Natural killer cell treated with Interleukin-12 subunit alpha and Interleukin-12 subunit beta and Interleukin-15 and Interleukin-18, amount 100 ng/mL, for 72 hours (primary cell): ENCODE data around the gene JADE1. TPM values are rescaled to one million over a fixed set of nuclear protein-coding genes. Genes with fewer than 3 reads are reported as not detected.

Source experiments
- ATAC-seq, 2 donors: fragments of 150-1000 bp; cut with Tn5 transposase in 1 of 2; sonication (Bioruptor Pico), chemical (Tn5 transposase) in 1 of 2; 2 replicates each; pipeline ENCODE4 v1.10.0; 2021
- DNase-seq: peaks from one replicate; pipeline ENCODE4 v3.0.0; 2022; ENCODE audit warnings: low spot score
- H3K27ac Mint-ChIP-seq, 2 donors: 1 replicate in 1 of 2; 2 replicates in 1 of 2; pipeline ENCODE4 v1.8.0; 2022; ENCODE audit warnings: mixed read lengths in 2 of 2, mild to moderate bottlenecking in 1 of 2, moderate library complexity in 1 of 2
- H3K27me3 Mint-ChIP-seq, 2 donors: 1 replicate in 1 of 2; 2 replicates in 1 of 2; pipeline ENCODE4 v1.8.0; 2022; ENCODE audit warnings: mixed read lengths in 2 of 2
- H3K36me3 Mint-ChIP-seq: one replicate; pipeline ENCODE4 v1.8.0; 2022; ENCODE audit warnings: mixed read lengths
- H3K4me1 Mint-ChIP-seq, 2 donors: 1 replicate in 1 of 2; 2 replicates in 1 of 2; pipeline ENCODE4 v1.8.0; 2022; ENCODE audit warnings: low read depth in 2 of 2, mixed read lengths in 2 of 2, mild to moderate bottlenecking in 1 of 2
- H3K4me3 Mint-ChIP-seq: one replicate; pipeline ENCODE4 v1.8.0; 2022; ENCODE audit warnings: mixed read lengths
- H3K9me3 Mint-ChIP-seq: 2 replicates; pipeline ENCODE4 v1.8.0; 2022; ENCODE audit warnings: mixed read lengths
- total RNA-seq, 2 donors: library from RNA; stranded (reverse); gene quantifications; one replicate each; pipeline ENCODE4 v1.2.3, GENCODE V29; 2022

JADE1 gene
- total RNA-seq, 2 donors from 2014 or later, result 21.7 to 33.6 TPM

GRCh38 chr4:128841402-128841801, 31.9 kb downstream of the JADE1 start:
- Mint-ChIP-seq H3K27ac (peak overlapping the region; percentile 36 to 62), H3K4me3 (no peak overlapping the region), H3K36me3 (peaks cover 12% of the 10 kb centered on the region), H3K9me3 (no peaks in the 10 kb centered on the region), H3K27me3 (no peaks in the 10 kb centered on the region), H3K4me1 (peaks cover 44 to 45% of the 10 kb centered on the region in 2 donors)
- no peak for ATAC-seq
- no peak for DNase-seq

GRCh38 chr4:128844931-128845330, 35.4 kb downstream of the JADE1 start:
- Mint-ChIP-seq H3K4me3 (no peak overlapping the region), H3K27ac (peak overlapping the region in 1 of 2 donors; percentile 81), H3K36me3 (peaks cover 29% of the 10 kb centered on the region), H3K9me3 (no peaks in the 10 kb centered on the region), H3K4me1 (peaks cover 44 to 45% of the 10 kb centered on the region in 2 donors), H3K27me3 (no peaks in the 10 kb centered on the region)
- ATAC-seq, result no peak
- no peak for DNase-seq

GRCh38 chr4:128846063-128846462, 36.6 kb downstream of the JADE1 start:
- DNase-seq, result no peak
- Mint-ChIP-seq H3K4me3 (no peak overlapping the region), H3K36me3 (peaks cover 29% of the 10 kb centered on the region), H3K27me3 (no peaks in the 10 kb centered on the region), H3K27ac (peak overlapping the region; percentile 52 to 83), H3K4me1 (peaks cover 37 to 40% of the 10 kb centered on the region in 2 donors), H3K9me3 (no peaks in the 10 kb centered on the region)
- no peak for ATAC-seq

- peaks cover 29 to 32% of the 10 kb centered on the region in 2 donors for H3K4me1 Mint-ChIP-seq
- peak overlapping the region; percentile 26 for H3K4me3 Mint-ChIP-seq
- ATAC-seq (peak; percentile 54 to 73), DNase-seq (no peak)
- H3K9me3 Mint-ChIP-seq, result no peaks in the 10 kb centered on the region
- peaks cover 29% of the 10 kb centered on the region for H3K36me3 Mint-ChIP-seq
- no peaks in the 10 kb centered on the region for H3K27me3 Mint-ChIP-seq
- H3K27ac Mint-ChIP-seq, result peak overlapping the region; percentile 52 to 83
Observed at GRCh38 chr4:128847082-128847724, 37.7 kb downstream of the JADE1 start.

- ATAC-seq (no peak), DNase-seq (no peak)
- H3K4me1 Mint-ChIP-seq, result peaks cover 30 to 37% of the 10 kb centered on the region in 2 donors
- H3K4me3 Mint-ChIP-seq, result no peak overlapping the region
- peak overlapping the region in 1 of 2 donors; percentile 37 for H3K27ac Mint-ChIP-seq
- H3K36me3 Mint-ChIP-seq, result peaks cover 33% of the 10 kb centered on the region
- H3K27me3 Mint-ChIP-seq, result no peaks in the 10 kb centered on the region
- no peaks in the 10 kb centered on the region for H3K9me3 Mint-ChIP-seq
Observed at GRCh38 chr4:128848461-128848860, 39.0 kb downstream of the JADE1 start.

GRCh38 chr4:128850252-128850651, 40.8 kb downstream of the JADE1 start:
- H3K4me1 Mint-ChIP-seq, result peaks cover 43 to 46% of the 10 kb centered on the region in 2 donors
- no peaks in the 10 kb centered on the region for H3K9me3 Mint-ChIP-seq
- no peak overlapping the region for H3K27ac Mint-ChIP-seq
- no peaks in the 10 kb centered on the region for H3K27me3 Mint-ChIP-seq
- DNase-seq (no peak), ATAC-seq (no peak)
- no peak overlapping the region for H3K4me3 Mint-ChIP-seq
- peaks cover 24% of the 10 kb centered on the region for H3K36me3 Mint-ChIP-seq

GRCh38 chr4:128853741-128854140, 44.2 kb downstream of the JADE1 start:
- Mint-ChIP-seq H3K36me3 (peaks cover 28% of the 10 kb centered on the region), H3K4me1 (peaks cover 42 to 43% of the 10 kb centered on the region in 2 donors), H3K27ac (peak overlapping the region; percentile 82 to 93), H3K27me3 (no peaks in the 10 kb centered on the region), H3K4me3 (peak overlapping the region; percentile 83), H3K9me3 (no peaks in the 10 kb centered on the region)
- DNase-seq (no peak), ATAC-seq (peak; percentile 2)

- Mint-ChIP-seq H3K27me3 (no peaks in the 10 kb centered on the region), H3K9me3 (no peaks in the 10 kb centered on the region), H3K27ac (peak overlapping the region; percentile 82 to 93), H3K36me3 (peaks cover 34% of the 10 kb centered on the region), H3K4me3 (peak overlapping the region; percentile 83), H3K4me1 (peaks cover 49% of the 10 kb centered on the region in 2 donors)
- peak; percentile 70 for DNase-seq
- peak; percentile 93 to 97 for ATAC-seq
Observed at GRCh38 chr4:128854433-128854832, 44.9 kb downstream of the JADE1 start.

- H3K27me3 Mint-ChIP-seq, result no peaks in the 10 kb centered on the region
- no peaks in the 10 kb centered on the region for H3K9me3 Mint-ChIP-seq
- peaks cover 32% of the 10 kb centered on the region for H3K36me3 Mint-ChIP-seq
- no peak for DNase-seq
- H3K27ac Mint-ChIP-seq, result peak overlapping the region; percentile 82 to 93
- peak overlapping the region; percentile 83 for H3K4me3 Mint-ChIP-seq
- ATAC-seq, result no peak
- peaks cover 57 to 59% of the 10 kb centered on the region in 2 donors for H3K4me1 Mint-ChIP-seq
Observed at GRCh38 chr4:128855621-128856020, 46.1 kb downstream of the JADE1 start.

- no peaks in the 10 kb centered on the region for H3K9me3 Mint-ChIP-seq
- peaks cover 59 to 63% of the 10 kb centered on the region in 2 donors for H3K4me1 Mint-ChIP-seq
- no peak overlapping the region for H3K4me3 Mint-ChIP-seq
- no peaks in the 10 kb centered on the region for H3K27me3 Mint-ChIP-seq
- DNase-seq (no peak), ATAC-seq (no peak)
- H3K27ac Mint-ChIP-seq, result peak overlapping the region; percentile 82 to 93
- peaks cover 36% of the 10 kb centered on the region for H3K36me3 Mint-ChIP-seq
Observed at GRCh38 chr4:128856246-128856645, 46.7 kb downstream of the JADE1 start.

- peak overlapping the region; percentile 40 to 59 for H3K27ac Mint-ChIP-seq
- ATAC-seq (no peak), DNase-seq (no peak)
- H3K4me1 Mint-ChIP-seq, result peaks cover 65 to 71% of the 10 kb centered on the region in 2 donors
- H3K4me3 Mint-ChIP-seq, result no peak overlapping the region
- H3K27me3 Mint-ChIP-seq, result no peaks in the 10 kb centered on the region
- no peaks in the 10 kb centered on the region for H3K9me3 Mint-ChIP-seq
- H3K36me3 Mint-ChIP-seq, result peaks cover 37% of the 10 kb centered on the region
Observed at GRCh38 chr4:128858879-128859671, 49.6 kb downstream of the JADE1 start.

GRCh38 chr4:128859887-128860677, 50.6 kb downstream of the JADE1 start:
- Mint-ChIP-seq H3K27me3 (no peaks in the 10 kb centered on the region), H3K36me3 (peaks cover 37% of the 10 kb centered on the region), H3K4me3 (peak overlapping the region; percentile 1), H3K9me3 (no peaks in the 10 kb centered on the region), H3K4me1 (peaks cover 58 to 61% of the 10 kb centered on the region in 2 donors), H3K27ac (peak overlapping the region; percentile 40 to 59)
- ATAC-seq, result no peak
- DNase-seq, result no peak

- peak overlapping the region; percentile 76 for H3K4me3 Mint-ChIP-seq
- H3K27ac Mint-ChIP-seq, result peak overlapping the region; percentile 70 to 81
- no peak for DNase-seq
- peak in 1 of 2 donors; percentile 2 for ATAC-seq
- H3K27me3 Mint-ChIP-seq, result no peaks in the 10 kb centered on the region
- H3K9me3 Mint-ChIP-seq, result no peaks in the 10 kb centered on the region
- H3K36me3 Mint-ChIP-seq, result peaks cover 38% of the 10 kb centered on the region
- peaks cover 55 to 60% of the 10 kb centered on the region in 2 donors for H3K4me1 Mint-ChIP-seq
Observed at GRCh38 chr4:128861856-128862518, 52.5 kb downstream of the JADE1 start.
